PC-9 (cell line): ENCODE results near the gene KATNAL1. TPM values are rescaled to one million over a fixed set of nuclear protein-coding genes. Genes with fewer than 3 reads are reported as not detected.

Experiments
- BruUV-seq: library from RNA; stranded (reverse); fragments of 400-500 nt; replicated peaks from 2 replicates; lab custom pipeline; 2021; lab: Mats Ljungman, UMichigan
- CTCF ChIA-PET: fragments of 300-600 bp; sonication (Branson Sonifier 250); formaldehyde crosslinking; loops from one replicate; lab custom pipeline; 2022; ENCODE audit warnings: antibody characterized with exemption; lab: Charles Lee
- POLR2A ChIA-PET: fragments of 300-600 bp; sonication (Branson Sonifier 250); formaldehyde crosslinking; loops from one replicate; lab custom pipeline; 2022; ENCODE audit warnings: antibody characterized with exemption; ENCODE audit not compliant: unreplicated experiment; lab: Charles Lee
- DNase-seq, 2 experiments: peaks; one replicate each; pipeline versions ENCODE4 v3.0.0 to v3.0.0-alpha.2; 2015 to 2022; ENCODE audit warnings: mixed read lengths in 1 of 2
- H2AFZ ChIP-seq: fragments of 200-600 bp; sonication (generic); 2 replicates; pipeline ENCODE4 v1.8.1; 2017; ENCODE audit warnings: antibody characterized with exemption
- H3F3A ChIP-seq: fragments of 200-600 bp; sonication (generic); 2 replicates; pipeline ENCODE4 v1.8.1; 2017; ENCODE audit warnings: antibody characterized with exemption, mild to moderate bottlenecking, low read depth; ENCODE audit not compliant: insufficient read depth
- H3K27ac ChIP-seq: fragments of 200-600 bp; sonication (generic); 2 replicates; pipeline ENCODE4 v1.6.1; 2016; ENCODE audit warnings: mixed run types
- H3K27me3 ChIP-seq: fragments of 200-600 bp; sonication (generic); 2 replicates; pipeline ENCODE4 v1.6.1; 2016; ENCODE audit warnings: low read depth, mixed run types; ENCODE audit not compliant: insufficient read depth
- H3K36me3 ChIP-seq: fragments of 200-600 bp; sonication (generic); 2 replicates; pipeline ENCODE4 v1.6.1; 2016; ENCODE audit warnings: low read depth, mixed run types
- H3K4me1 ChIP-seq: fragments of 200-600 bp; sonication (generic); replicated peaks from 2 replicates; pipeline ENCODE4 v1.6.1; 2016; ENCODE audit warnings: mixed run types; ENCODE audit not compliant: insufficient read depth
- H3K4me2 ChIP-seq: fragments of 200-600 bp; sonication (generic); 2 replicates; pipeline ENCODE4 v1.6.1; 2017; ENCODE audit warnings: mixed run types
- H3K4me3 ChIP-seq: fragments of 200-600 bp; sonication (generic); 2 replicates; pipeline ENCODE4 v1.6.1; 2016; ENCODE audit warnings: mixed run types
- H3K79me2 ChIP-seq: fragments of 200-600 bp; sonication (generic); 2 replicates; pipeline ENCODE4 v1.6.1; 2017; ENCODE audit warnings: low read depth, mixed run types
- H3K9me2 ChIP-seq: fragments of 200-600 bp; sonication (generic); 2 replicates; pipeline ENCODE4 v1.8.1; 2017; ENCODE audit warnings: mild to moderate bottlenecking; ENCODE audit not compliant: insufficient read depth
- H3K9me3 ChIP-seq: fragments of 200-600 bp; sonication (generic); 2 replicates; pipeline ENCODE4 v1.8.1; 2016; ENCODE audit warnings: low read depth; ENCODE audit not compliant: insufficient read depth
- H4K20me1 ChIP-seq: fragments of 200-600 bp; sonication (generic); 2 replicates; pipeline ENCODE4 v1.8.1; 2017; ENCODE audit not compliant: insufficient read depth
- CTCF ChIP-seq: fragments of 200-600 bp; sonication (generic); conservative IDR thresholded peaks from 2 replicates; pipeline ENCODE4 v1.6.1; 2017; ENCODE audit warnings: mixed run types, antibody characterized with exemption, mild to moderate bottlenecking, moderate library complexity
- EZH2 ChIP-seq: fragments of 200-600 bp; sonication (generic); IDR thresholded peaks from 2 replicates; pipeline ENCODE4 v1.8.0; 2017; ENCODE audit warnings: antibody characterized with exemption, low read depth
- intact Hi-C: fragments of 100-400 bp; cut with micrococcal nuclease; formaldehyde crosslinking; loops from one replicate; pipeline ENCODE4 v1.10.0; 2022; ENCODE audit not compliant: unreplicated experiment
- total RNA-seq: library from RNA; stranded (reverse); gene quantifications from 2 replicates; pipeline ENCODE4 v1.2.3, GENCODE V29; 2021

KATNAL1 gene
- total RNA-seq, 1 experiment from 2014 or later = 11.8 TPM

- H3K4me3 ChIP-seq = no peak overlapping the region
- BruUV-seq = no TSS peak
- no peaks in the 10 kb centered on the region for H3K36me3 ChIP-seq
- ChIA-PET POLR2A (no interaction called here), CTCF (no interaction called here)
- no peaks in the 10 kb centered on the region for H3K79me2 ChIP-seq
- TF ChIP-seq CTCF (no peak), EZH2 (no peak)
- no peak overlapping the region for H2AFZ ChIP-seq
- H3K27ac ChIP-seq = no peak overlapping the region
- no peaks in the 10 kb centered on the region; the same call in 1 of the 2 replicates for H3K9me2 ChIP-seq
- no peaks in the 10 kb centered on the region for H3K4me1 ChIP-seq
- no peaks in the 10 kb centered on the region for H3F3A ChIP-seq
- no peak overlapping the region for H3K4me2 ChIP-seq
- intact Hi-C loops = no loop called here
- no peaks in the 10 kb centered on the region for H3K9me3 ChIP-seq
- H4K20me1 ChIP-seq = no peaks in the 10 kb centered on the region
- H3K27me3 ChIP-seq = no peaks in the 10 kb centered on the region
- no peak for DNase-seq
Measured at GRCh38 chr13:30325668-30326067, 18.3 kb upstream of the KATNAL1 start.

- no TSS peak for BruUV-seq
- POLR2A ChIA-PET = interaction anchor here (0.5 kb wide), 1 partner anchor 362 kb away, joined by 8 read pairs; no protein-coding TSS in a partner anchor
Measured at GRCh38 chr13:30323524-30323923, 16.2 kb upstream of the KATNAL1 start.

GRCh38 chr13:30322428-30322827 lies 15.1 kb upstream of the KATNAL1 start:
- H2AFZ ChIP-seq = no peak overlapping the region
- ChIA-PET CTCF (no interaction called here), POLR2A (no interaction called here)
- intact Hi-C loops = no loop called here
- no peaks in the 10 kb centered on the region for H3K79me2 ChIP-seq
- no peaks in the 10 kb centered on the region for H3K27me3 ChIP-seq
- H3K9me2 ChIP-seq = no peaks in the 10 kb centered on the region; the same call in 1 of the 2 replicates
- no TSS peak for BruUV-seq
- DNase-seq = no peak
- no peaks in the 10 kb centered on the region for H3F3A ChIP-seq
- H3K36me3 ChIP-seq = no peaks in the 10 kb centered on the region
- H4K20me1 ChIP-seq = no peaks in the 10 kb centered on the region
- no peak overlapping the region for H3K27ac ChIP-seq
- H3K4me2 ChIP-seq = no peak overlapping the region
- no peak for TF ChIP-seq CTCF
- no peak for TF ChIP-seq EZH2
- H3K9me3 ChIP-seq = no peaks in the 10 kb centered on the region
- H3K4me3 ChIP-seq = no peak overlapping the region
- no peaks in the 10 kb centered on the region for H3K4me1 ChIP-seq

More at GRCh38 chr13:30323524-30323923, 16.2 kb upstream of the KATNAL1 start:
- Histone ChIP-seq H2AFZ (no peak overlapping the region), H3K4me3 (no peak overlapping the region), H3K79me2 (no peaks in the 10 kb centered on the region), H3K36me3 (no peaks in the 10 kb centered on the region), H3F3A (no peaks in the 10 kb centered on the region), H3K4me2 (no peak overlapping the region), H4K20me1 (no peaks in the 10 kb centered on the region), H3K27ac (no peak overlapping the region), H3K9me2 (no peaks in the 10 kb centered on the region; the same call in 1 of the 2 replicates), H3K27me3 (no peaks in the 10 kb centered on the region), H3K4me1 (no peaks in the 10 kb centered on the region), H3K9me3 (no peaks in the 10 kb centered on the region)
- intact Hi-C loops = no loop called here
- TF ChIP-seq CTCF (no peak), EZH2 (no peak)
- no peak for DNase-seq
- CTCF ChIA-PET = no interaction called here
